SIG-M5 (cell line): ENCODE results near the gene OR6K6.

ENCODE experiments used
- DNase-seq: peaks from one replicate; lab custom pipeline; 2025; lab: John Stamatoyannopoulos, UW

OR6K6 gene

DNA sequence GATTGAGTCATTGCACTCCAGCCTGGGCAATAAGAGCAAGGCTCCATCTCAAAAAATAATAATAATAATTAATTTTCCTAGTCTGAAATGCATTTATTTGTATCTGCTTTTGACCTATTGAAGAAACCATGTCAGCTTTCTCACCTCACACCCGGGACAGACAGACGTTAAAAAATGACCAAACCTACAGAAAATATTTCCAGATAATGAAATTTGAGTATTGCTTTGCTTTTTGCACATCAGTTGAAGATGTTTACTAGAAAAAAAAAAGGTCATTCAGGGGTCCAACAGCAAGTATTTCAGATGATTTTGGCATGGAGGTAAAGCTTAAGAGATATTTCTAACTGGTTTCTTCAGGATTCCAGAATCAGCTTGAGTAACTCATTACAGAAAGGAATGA is at the start of gene OR6K6:
OR6K6 (plus strand) TSS at position 301 of the 400 bp plus-strand sequence. CDS start 168 bp downstream, outside the sequence.
- no peak for DNase-seq

DNA sequence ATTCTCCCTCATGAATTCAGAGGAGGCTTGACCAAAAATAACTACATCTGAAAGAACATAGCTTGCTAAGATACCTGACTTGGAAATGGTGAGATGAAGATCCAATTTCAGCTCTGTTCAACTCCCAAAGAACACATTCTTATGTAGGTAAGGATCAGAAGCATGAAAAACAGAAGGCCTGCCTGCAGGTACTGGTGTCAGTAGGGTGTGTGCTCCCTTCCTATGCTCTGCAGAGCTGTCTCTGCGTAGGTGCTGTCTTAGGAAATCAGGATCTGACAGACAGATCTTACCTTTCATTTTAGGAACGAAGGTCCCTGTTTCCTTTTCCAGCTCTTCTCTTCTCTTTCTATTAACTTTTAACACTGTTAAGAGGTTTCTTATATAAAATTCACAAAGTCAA is 48.4 kb upstream of the OR6K6 start:
- DNase-seq, result no peak

- DNase-seq, result no peak
Measured at GRCh38 chr1:158711098-158711497, 43.4 kb upstream of the OR6K6 start.

DNA sequence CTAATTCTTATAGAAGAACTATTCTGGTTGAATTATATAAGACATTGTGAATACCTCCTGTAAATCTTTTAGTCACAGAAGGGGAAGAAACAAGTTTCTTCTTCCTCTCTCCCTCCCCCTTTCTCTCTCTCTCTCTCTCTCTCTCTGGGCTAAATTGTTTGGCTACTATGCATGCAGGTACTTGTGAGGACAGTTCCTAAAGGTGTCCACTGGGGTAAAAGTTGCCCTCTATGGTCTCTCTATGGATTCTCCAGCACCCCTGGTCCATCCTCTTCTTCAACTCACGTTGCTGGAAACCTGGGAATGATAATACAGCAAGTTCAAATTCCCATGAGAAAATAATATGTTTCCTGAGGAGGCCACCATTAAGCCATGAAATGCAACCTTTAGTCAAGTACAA is 39.8 kb upstream of the OR6K6 start:
- DNase-seq, result no peak

GRCh38 chr1:158716335-158716734 is 38.2 kb upstream of the OR6K6 start:
- no peak for DNase-seq

GRCh38 chr1:158717344-158717743 is 37.2 kb upstream of the OR6K6 start:
- DNase-seq, result no peak

GRCh38 chr1:158719664-158720063 is 34.9 kb upstream of the OR6K6 start:
- DNase-seq, result no peak

DNA sequence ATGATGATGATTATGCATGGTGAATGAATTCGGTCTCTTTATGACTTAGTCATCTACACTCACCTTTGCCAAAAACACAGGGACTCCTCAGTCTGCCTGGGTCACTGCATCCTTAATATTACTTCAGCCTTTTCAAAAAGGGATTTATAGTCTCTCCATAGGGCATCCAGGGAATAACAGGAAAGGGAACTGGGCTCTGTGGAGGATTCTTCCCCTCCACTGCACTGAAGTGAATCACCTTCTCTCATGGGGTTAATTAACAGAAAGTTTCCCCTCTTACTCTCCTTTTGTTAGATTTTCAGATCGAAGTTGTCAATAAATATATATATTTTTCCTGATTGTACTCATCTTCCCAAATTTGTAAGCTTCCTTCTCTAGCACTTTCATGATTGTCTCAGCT is 33.9 kb upstream of the OR6K6 start, which contains the start of gene OR6K3:
OR6K3 (minus strand) TSS at position 101 of the 400 bp plus-strand sequence. CDS start 2,605 bp downstream, outside the sequence.
- no peak for DNase-seq

GRCh38 chr1:158724442-158724841 is 30.1 kb upstream of the OR6K6 start:
- no peak for DNase-seq

DNA sequence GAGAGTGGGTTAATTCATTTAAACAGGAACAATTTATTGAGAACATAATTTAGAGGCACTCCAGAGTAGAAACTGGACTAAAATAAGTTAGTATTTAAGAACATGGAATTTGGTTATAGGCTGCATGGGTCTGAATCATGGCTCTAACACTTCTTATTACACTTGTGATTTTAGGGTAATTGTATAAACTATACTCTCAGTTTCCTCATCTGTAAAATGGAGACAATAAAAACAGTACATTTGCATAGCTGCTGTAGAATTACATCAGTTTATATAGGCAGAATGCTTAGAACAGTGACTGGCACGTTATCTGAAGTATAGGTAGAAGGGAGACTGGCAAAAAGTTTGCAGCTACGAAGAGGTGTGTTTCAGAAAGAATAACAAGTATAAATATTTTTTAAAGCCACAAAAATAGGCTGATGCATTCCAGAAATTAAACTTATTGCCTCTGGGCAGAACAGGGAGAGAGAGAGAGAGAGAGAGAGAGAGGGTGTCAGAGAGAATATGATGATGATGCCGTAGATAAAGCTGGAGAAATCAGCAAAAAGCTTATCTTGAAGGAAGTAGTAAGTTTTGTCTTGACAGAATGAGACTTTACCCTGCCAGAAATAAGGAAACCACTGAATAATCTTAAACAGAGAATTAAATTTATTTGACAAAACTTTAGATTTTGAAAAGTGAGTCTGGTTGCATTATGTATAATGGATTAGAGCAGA is 25.9 kb upstream of the OR6K6 start:
- DNase-seq, result no peak

- no peak for DNase-seq
Measured at GRCh38 chr1:158730453-158730852, 24.1 kb upstream of the OR6K6 start.

GRCh38 chr1:158731707-158732106 is 22.8 kb upstream of the OR6K6 start:
- no peak for DNase-seq

DNA sequence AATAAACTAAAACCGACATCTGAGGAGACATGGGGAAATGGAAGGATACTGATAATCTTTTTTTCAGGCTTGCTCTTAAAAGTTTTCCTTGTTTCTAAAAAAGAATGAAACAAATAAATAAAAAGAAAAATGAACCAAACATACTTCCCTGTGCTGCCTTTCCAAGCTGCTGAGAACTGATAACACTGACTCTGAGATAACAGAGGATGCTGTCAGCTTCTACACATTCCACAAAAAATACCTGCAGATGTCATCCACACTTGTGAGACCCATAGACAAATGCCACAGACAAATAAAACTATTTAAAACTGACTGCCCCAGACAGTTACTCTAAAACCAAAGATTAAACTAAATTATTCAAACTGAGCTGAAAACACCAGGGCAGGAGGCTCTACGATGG is 22.0 kb upstream of the OR6K6 start:
- DNase-seq, result no peak

- DNase-seq, result no peak
Measured at GRCh38 chr1:158735848-158736247, 18.7 kb upstream of the OR6K6 start.

GRCh38 chr1:158752155-158752712 is 2.3 kb upstream of the OR6K6 start:
- DNase-seq, result no peak

DNA sequence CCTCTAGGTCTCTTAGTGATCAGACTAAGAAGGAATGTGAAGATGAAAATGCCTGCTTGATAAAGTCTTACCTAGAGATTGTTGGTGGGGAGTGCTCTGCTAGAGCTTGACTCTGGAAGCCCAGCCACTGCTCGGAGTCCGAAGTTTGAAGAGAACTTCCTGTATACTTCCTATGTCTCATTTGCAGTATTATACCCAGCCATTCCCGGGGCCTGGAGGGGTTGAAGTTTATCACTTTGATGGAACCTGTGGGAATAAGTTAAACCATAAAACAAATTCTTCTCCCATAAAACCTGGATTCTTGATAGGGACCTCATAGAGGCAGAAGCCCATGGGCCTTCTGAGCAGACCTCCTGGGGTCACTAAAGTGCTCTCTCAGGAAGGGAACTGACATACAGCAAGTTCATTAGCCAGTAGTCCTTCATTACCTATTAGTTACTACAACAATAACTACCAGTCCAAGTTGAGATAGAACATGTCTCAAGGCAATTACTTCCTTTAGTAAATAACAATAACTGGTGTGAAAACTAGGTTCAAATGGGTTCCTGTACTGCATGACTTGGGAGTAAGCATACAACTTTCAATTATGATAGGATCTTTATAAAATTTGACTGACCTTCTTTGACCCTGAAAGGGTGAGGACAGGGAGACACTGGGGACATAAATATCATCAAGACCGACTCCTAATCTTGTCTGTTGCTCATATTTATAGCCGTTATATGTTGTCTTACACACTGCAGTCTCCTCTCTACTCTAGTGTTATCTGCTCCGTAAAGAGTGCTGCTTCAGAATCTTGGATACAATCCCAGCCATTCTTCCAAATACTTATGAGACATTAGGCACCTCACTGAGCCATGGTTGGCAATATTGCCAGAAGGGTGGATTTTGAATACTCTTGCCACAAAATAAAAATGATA is 17.7 kb downstream of the OR6K6 start, which contains the start of gene OR6N1:
OR6N1 (minus strand) TSS at position 246 of the 917 bp plus-strand sequence. CDS start 5,513 bp downstream, outside the sequence.
- DNase-seq, result no peak

- DNase-seq, result no peak
Measured at GRCh38 chr1:158781104-158781503, 26.6 kb downstream of the OR6K6 start, which contains the start of gene OR6N2. TSS of gene OR6N2 (minus strand) at chr1:158781204. CDS start at chr1:158777635, 3,569 bp downstream.

DNA sequence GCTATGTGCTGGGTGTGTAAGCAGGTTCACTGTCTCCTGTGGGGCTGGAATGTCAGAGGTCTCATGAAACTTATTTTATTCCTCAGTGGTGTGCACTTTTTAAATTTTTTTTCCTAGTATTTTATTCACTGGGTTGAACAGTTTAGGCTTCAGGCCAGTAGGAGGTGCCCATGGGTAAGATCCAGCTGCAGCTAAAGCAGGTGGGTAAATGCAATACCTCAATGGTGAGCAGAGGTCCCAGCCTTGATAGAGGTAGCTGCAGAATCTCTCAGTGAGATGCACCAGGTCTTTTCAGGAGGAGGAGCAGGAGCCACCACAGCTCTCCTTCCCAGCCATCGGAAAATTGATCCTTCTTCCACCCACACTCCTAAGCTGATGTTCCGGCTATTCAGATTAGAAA is 39.1 kb downstream of the OR6K6 start:
- no peak for DNase-seq

DNA sequence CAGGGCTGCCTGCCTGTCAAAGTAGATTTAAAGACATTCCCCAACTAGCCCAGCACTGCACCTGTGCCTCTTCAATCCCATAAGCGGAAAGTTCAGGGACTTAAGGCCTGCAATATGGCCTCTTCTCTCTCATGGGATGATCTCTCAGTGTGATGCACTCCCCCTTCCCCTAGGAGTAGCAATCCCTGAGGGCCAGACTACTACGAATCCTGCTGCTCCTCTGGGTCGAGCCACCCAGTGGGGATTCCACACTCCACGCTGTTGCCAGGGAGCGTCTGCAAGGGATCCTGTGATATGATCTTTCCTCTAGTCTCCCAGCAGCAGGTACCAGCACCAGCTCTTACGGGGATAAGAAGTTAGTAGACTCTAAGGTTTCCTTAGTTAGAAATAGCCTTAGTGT is 39.7 kb downstream of the OR6K6 start:
- DNase-seq, result no peak

DNA sequence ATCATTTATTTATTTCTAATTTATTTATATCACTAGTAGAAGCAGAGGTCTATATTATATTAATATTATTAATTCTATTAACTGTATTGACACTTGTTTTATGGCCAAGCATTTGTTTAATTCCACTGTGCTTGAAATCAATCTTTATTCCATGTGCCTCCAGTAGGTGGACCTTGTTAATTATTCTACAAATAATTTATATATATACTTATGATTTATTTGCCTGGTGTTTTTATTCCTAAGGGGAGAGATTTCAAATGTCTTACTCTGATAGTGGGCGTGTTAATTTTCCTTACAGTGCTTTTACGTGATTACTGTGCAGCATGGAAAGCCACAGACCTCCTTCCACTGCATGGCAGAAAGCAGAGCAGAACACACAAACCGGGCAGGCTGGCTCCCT is 44.0 kb downstream of the OR6K6 start:
- no peak for DNase-seq

DNA sequence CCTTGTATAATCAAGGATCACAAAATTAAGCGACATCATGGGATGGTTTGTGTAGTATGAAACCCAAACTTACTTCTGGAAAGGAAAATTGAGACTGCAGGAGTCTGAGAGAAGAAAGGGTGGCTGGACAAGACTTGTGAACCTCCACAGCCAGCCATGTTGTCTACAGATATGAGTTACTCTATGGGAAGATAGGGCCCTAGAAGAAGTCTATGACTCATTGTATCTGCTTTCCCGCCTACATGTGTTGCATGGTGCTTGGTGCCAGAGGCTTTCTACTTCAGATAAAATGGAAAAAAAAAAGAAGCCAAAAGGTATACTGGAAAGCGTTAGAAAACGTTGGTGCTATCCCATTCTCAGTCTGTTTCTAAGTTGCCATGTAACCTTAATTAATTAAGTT is 45.2 kb downstream of the OR6K6 start:
- DNase-seq, result no peak

- DNase-seq, result no peak
Measured at GRCh38 chr1:158800526-158800925, 46.0 kb downstream of the OR6K6 start.
